D721Med (cell line): ENCODE data around the gene POLN.
A peak's percentile ranks its signal among the peaks of the same experiment; 100 is the strongest.

Source experiments
- DNase-seq: peaks from one replicate; pipeline ENCODE4 v3.0.0; 2011; ENCODE audit warnings: low spot score; ENCODE audit not compliant: insufficient read length
- FAIRE-seq: peaks from 2 replicates; lab custom pipeline; 2011; peaks lifted over from hg19 to GRCh38; lab: Jason Lieb, UNC
- CTCF ChIP-seq: IDR thresholded peaks from 2 replicates; pipeline ENCODE4 v1.5.1; 2012; ENCODE audit warnings: mild to moderate bottlenecking, control low read depth; ENCODE audit not compliant: insufficient read depth; ENCODE audit errors: missing control alignments

Gene POLN

GRCh38 chr4:2262145-2262943 lies 20.4 kb upstream of the POLN start:
- FAIRE-seq: no peak
- DNase-seq: peak; percentile 92
- no peak for TF ChIP-seq CTCF

GRCh38 chr4:2261853-2262144 lies 19.9 kb upstream of the POLN start, which contains the start of gene MXD4:
MXD4 (minus strand) TSS chr4:2262109; CDS start chr4:2261980, 129 bp downstream.
- no peak for DNase-seq
- no peak for TF ChIP-seq CTCF
- FAIRE-seq: no peak

- no peak for DNase-seq
- TF ChIP-seq CTCF: no peak
- FAIRE-seq: no peak
These were observed 19.4 kb upstream of the POLN start for GRCh38 chr4:2261110-2261852.

- no peak for FAIRE-seq
- no peak for TF ChIP-seq CTCF
- DNase-seq: no peak
These were observed 18.6 kb upstream of the POLN start for GRCh38 chr4:2260344-2261109.

GRCh38 chr4:2259541-2260343 lies 17.8 kb upstream of the POLN start:
- DNase-seq (no peak), FAIRE-seq (no peak)
- TF ChIP-seq CTCF: no peak

GRCh38 chr4:2259036-2259540 lies 17.2 kb upstream of the POLN start:
- FAIRE-seq (no peak), DNase-seq (no peak)
- no peak for TF ChIP-seq CTCF
